ENCODE measurements around the gene PTAFR. TPM values are rescaled to one million over a fixed set of nuclear protein-coding genes. Genes with fewer than 3 reads are reported as not detected.

PTAFR gene
- total and polyA plus RNA-seq, 11 donors, result 0.42 to 23.5 (median 2.2) TPM

DNA sequence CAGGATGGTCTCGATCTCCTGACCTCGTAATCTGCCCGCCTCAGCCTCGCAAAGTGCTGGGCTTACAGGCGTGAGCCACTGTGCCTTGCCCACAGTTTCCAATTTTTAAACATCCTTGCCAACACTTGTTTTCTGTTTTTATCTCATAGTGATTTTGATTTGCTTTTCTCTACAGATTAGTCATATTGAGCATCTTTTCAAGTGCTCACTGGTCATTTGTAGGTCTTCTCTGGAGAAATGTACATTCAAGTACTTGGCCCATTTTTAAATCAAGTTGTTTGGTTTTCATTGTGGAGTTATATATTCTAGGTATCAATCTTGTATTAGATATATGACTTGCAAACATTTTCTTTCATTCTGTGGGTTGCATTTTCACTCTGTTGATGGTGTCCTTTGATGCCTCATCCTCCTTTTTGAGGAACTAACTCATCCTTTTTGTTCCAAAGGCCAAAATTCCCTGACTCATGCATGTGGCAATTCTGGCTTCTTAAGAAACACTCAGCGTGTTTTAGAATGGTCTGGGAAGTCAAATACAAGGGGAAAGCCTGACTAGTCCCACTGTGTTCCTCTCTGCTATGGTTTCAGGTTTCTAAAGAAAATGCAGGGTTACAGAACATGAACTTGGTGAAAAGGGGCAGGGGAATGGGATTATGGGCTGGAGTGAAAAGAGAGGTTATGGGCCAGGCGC lies 37.3 kb downstream of the PTAFR start:
- WGBS, 4 donors, result 90 to 92% (median 91%) methylated on average over 7 of the region's 7 CpGs
- Histone ChIP-seq H3K9me3 (no peaks in the 10 kb centered on the region), H3K27me3 (no peaks in the 10 kb centered on the region), H3K4me1 (peaks cover 0 to 46% (median 0%) of the 10 kb centered on the region in 12 donors), H3K4me3 (no peak overlapping the region), H3K36me3 (no peaks in the 10 kb centered on the region), H3K27ac (peak overlapping the region in 1 of 12 donors; percentile 78)
- ATAC-seq (peak in 2 of 4 donors; percentile 48 to 54), DNase-seq (no peak)
- intact Hi-C loops (cut with DNase I), result no loop called here
- TF ChIP-seq POLR2A (IDR thresholded peaks at IDR 0.05) (no peak), CTCF (IDR thresholded peaks at IDR 0.05) (no peak)

- ATAC-seq (no peak), DNase-seq (no peak)
- Histone ChIP-seq H3K4me1 (peaks cover 0 to 53% (median 0%) of the 10 kb centered on the region in 12 donors), H3K36me3 (no peaks in the 10 kb centered on the region), H3K27me3 (no peaks in the 10 kb centered on the region), H3K9me3 (no peaks in the 10 kb centered on the region), H3K27ac (no peak overlapping the region), H3K4me3 (no peak overlapping the region)
- 75 to 89% (median 82%) methylated on average over 4 of the region's 4 CpGs for WGBS, 4 donors
- TF ChIP-seq POLR2A (IDR thresholded peaks at IDR 0.05) (no peak), CTCF (IDR thresholded peaks at IDR 0.05) (no peak)
- intact Hi-C loops (cut with DNase I), result no loop called here
Observed at GRCh38 chr1:28136922-28137613, 39.4 kb downstream of the PTAFR start.

- H3K27me3 ChIP-seq, result no peaks in the 10 kb centered on the region
- WGBS, 4 donors, result 86 to 89% (median 88%) methylated on average over 8 of the region's 8 CpGs
- TF ChIP-seq POLR2A (IDR thresholded peaks at IDR 0.05) (no peak), CTCF (IDR thresholded peaks at IDR 0.05) (no peak)
- intact Hi-C loops (cut with DNase I), result no loop called here
- DNase-seq (no peak), ATAC-seq (no peak)
- H3K4me1 ChIP-seq, result peaks cover 0 to 53% (median 0%) of the 10 kb centered on the region in 12 donors
- peak overlapping the region in 1 of 12 donors; percentile 80 for H3K27ac ChIP-seq
- H3K9me3 ChIP-seq, result no peaks in the 10 kb centered on the region
- H3K36me3 ChIP-seq, result no peaks in the 10 kb centered on the region
- H3K4me3 ChIP-seq, result no peak overlapping the region
Observed at GRCh38 chr1:28136169-28136921, 40.1 kb downstream of the PTAFR start.
